IMR-90 (cell line): ENCODE measurements around the gene PRUNE2.

Experiments used
- CHD1 ChIP-seq: IDR thresholded peaks from 2 replicates; pipeline ENCODE4 v1.6.1; 2012; ENCODE audit warnings: low read depth, low read length, improper control_type of control experiment
- MAFK ChIP-seq: IDR thresholded peaks from 2 replicates; pipeline ENCODE4 v1.6.1; 2012; ENCODE audit warnings: low read depth, low read length, improper control_type of control experiment
- POLR2A ChIP-seq: IDR thresholded peaks from 2 replicates; pipeline ENCODE4 v1.6.1; 2012; ENCODE audit warnings: mild to moderate bottlenecking, low read depth, low read length
- RFX5 ChIP-seq: IDR thresholded peaks from 2 replicates; pipeline ENCODE4 v1.8.0; 2012; ENCODE audit warnings: low read depth, mild to moderate bottlenecking, low read length, moderate library complexity
- TF ChIP-seq, protein P1 (sequence below): conservative IDR thresholded peaks from 2 replicates; pipeline ENCODE4 v1.5.1; 2012; ENCODE audit warnings: mild to moderate bottlenecking, low read depth, low read length, improper control_type of control experiment
- TF ChIP-seq, protein P2 (sequence below): fragments of 150-350 bp; IDR thresholded peaks from 2 replicates; pipeline ENCODE4 v1.6.1; 2017; ENCODE audit warnings: mild to moderate bottlenecking, antibody characterized with exemption, low read length, low read depth

GRCh38 chr9:76562511-76562911 is 343.4 kb downstream of the PRUNE2 start:
- TF ChIP-seq, protein P1, sequence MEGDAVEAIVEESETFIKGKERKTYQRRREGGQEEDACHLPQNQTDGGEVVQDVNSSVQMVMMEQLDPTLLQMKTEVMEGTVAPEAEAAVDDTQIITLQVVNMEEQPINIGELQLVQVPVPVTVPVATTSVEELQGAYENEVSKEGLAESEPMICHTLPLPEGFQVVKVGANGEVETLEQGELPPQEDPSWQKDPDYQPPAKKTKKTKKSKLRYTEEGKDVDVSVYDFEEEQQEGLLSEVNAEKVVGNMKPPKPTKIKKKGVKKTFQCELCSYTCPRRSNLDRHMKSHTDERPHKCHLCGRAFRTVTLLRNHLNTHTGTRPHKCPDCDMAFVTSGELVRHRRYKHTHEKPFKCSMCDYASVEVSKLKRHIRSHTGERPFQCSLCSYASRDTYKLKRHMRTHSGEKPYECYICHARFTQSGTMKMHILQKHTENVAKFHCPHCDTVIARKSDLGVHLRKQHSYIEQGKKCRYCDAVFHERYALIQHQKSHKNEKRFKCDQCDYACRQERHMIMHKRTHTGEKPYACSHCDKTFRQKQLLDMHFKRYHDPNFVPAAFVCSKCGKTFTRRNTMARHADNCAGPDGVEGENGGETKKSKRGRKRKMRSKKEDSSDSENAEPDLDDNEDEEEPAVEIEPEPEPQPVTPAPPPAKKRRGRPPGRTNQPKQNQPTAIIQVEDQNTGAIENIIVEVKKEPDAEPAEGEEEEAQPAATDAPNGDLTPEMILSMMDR = no peak
- TF ChIP-seq MAFK (no peak), CHD1 (no peak), POLR2A (no peak), RFX5 (no peak)
- TF ChIP-seq, protein P2, sequence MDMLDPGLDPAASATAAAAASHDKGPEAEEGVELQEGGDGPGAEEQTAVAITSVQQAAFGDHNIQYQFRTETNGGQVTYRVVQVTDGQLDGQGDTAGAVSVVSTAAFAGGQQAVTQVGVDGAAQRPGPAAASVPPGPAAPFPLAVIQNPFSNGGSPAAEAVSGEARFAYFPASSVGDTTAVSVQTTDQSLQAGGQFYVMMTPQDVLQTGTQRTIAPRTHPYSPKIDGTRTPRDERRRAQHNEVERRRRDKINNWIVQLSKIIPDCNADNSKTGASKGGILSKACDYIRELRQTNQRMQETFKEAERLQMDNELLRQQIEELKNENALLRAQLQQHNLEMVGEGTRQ = no peak
